Fibroblast of pulmonary artery (primary cell): Measurements from ENCODE around the gene C1orf116.
A peak's percentile ranks its signal among the peaks of the same experiment; 100 is the strongest.

Experiments
- DNase-seq: peaks from one replicate; pipeline ENCODE4 v3.0.0-alpha.2; 2010; ENCODE audit warnings: low read depth
- H3K4me3 ChIP-seq: replicated peaks from 2 replicates; pipeline ENCODE4 v1.5.1; 2011; ENCODE audit warnings: low read depth, mild to moderate bottlenecking, control low read depth, low read length, moderate library complexity
- CTCF ChIP-seq: IDR thresholded peaks from 2 replicates; pipeline ENCODE4 v1.5.1; 2011; ENCODE audit warnings: mild to moderate bottlenecking, control low read depth, low read length, inconsistent platforms; ENCODE audit errors: missing control alignments

The C1orf116 gene

GRCh38 chr1:207014728-207015127, 17.8 kb downstream of the C1orf116 start:
- no peak for TF ChIP-seq CTCF
- DNase-seq, result no peak
- H3K4me3 ChIP-seq, result no peak overlapping the region

- TF ChIP-seq CTCF, result no peak
- DNase-seq, result no peak
- no peak overlapping the region for H3K4me3 ChIP-seq
Observed at GRCh38 chr1:207013321-207014085, 19.1 kb downstream of the C1orf116 start.

GRCh38 chr1:207010726-207011125, 21.8 kb downstream of the C1orf116 start:
- DNase-seq, result no peak
- no peak overlapping the region for H3K4me3 ChIP-seq
- TF ChIP-seq CTCF, result no peak

- H3K4me3 ChIP-seq, result no peak overlapping the region
- TF ChIP-seq CTCF, result no peak
- DNase-seq, result no peak
Observed at GRCh38 chr1:207009945-207010344, 22.6 kb downstream of the C1orf116 start.

- no peak overlapping the region for H3K4me3 ChIP-seq
- DNase-seq, result no peak
- no peak for TF ChIP-seq CTCF
Observed at GRCh38 chr1:207009182-207009850, 23.2 kb downstream of the C1orf116 start.

- DNase-seq, result peak; percentile 98
- H3K4me3 ChIP-seq, result no peak overlapping the region
- TF ChIP-seq CTCF, result no peak
Observed at GRCh38 chr1:207007352-207008033, 25.1 kb downstream of the C1orf116 start.
